ENCODE measurements around the gene RALGDS. TPM values are rescaled to one million over a fixed set of nuclear protein-coding genes. Genes with fewer than 3 reads are reported as not detected.

The RALGDS gene
- total and polyA plus RNA-seq, 2 of the 13 experiments (the other 11 are each of a cell fraction or from before 2014, with no cell fraction given), result 12.9 to 25.5 TPM

DNA sequence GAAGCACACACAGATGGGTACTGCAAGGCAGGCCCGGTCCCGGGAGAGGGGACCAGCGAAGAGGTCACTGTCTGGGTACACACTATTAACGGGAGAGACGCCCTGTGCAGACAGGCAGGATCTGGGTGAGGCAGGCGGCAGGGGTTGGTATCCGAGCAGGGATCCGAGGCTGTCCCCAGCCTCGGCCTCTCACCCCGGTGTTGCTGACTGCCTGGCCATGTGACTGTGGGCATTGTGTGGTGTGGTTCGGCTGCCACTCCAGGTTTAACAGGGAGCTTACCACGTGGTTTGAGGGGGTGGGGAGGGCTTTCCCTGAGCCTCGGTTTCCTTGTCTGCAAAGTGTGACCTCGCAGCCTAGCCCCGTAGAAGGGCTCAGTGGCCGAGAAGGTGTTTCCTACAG is 11.1 kb upstream of the RALGDS start:
- CTCF ChIA-PET (ENCODE audit: low intra/inter-chr PET ratio, low total read pairs), result no interaction called here
- DNase-seq (ENCODE audit: low spot score), result no peak
- H3K4me3 ChIP-seq (replicated peaks in 1 of 3; ENCODE audit: insufficient read depth in 1 of 3, low read depth in 2 of 3, low read length in 3 of 3), result no peak overlapping the region
- no peak for ATAC-seq
- H3K27me3 ChIP-seq (ENCODE audit: control insufficient read depth in 1 of 2, insufficient read depth in 2 of 2, low read length in 2 of 2), result no peaks in the 10 kb centered on the region
- 87% methylated on average over 8 of the region's 16 CpGs for WGBS (ENCODE audit: low lambda C conversion rate)
- H3K36me3 ChIP-seq (replicated peaks in 1 of 2; ENCODE audit: control insufficient read depth in 1 of 2, insufficient read depth in 2 of 2, low read length in 2 of 2), result no peaks in the 10 kb centered on the region; a peak in 1 of 5 replicates
- POLR2A ChIA-PET, result interaction anchor here (1.5 to 2.4 kb wide), 3 partner anchors 17 to 102 kb away, joined by 3 to 9 read pairs (median 9); partner anchors contain the start of gene GTF3C5
- BruUV-seq (replicated peaks), result no TSS peak
- H3K9me3 ChIP-seq (ENCODE audit: low read length), result no peaks in the 10 kb centered on the region
- no peak overlapping the region for H3K4me2 ChIP-seq (ENCODE audit: low read depth, low read length)
- H3K79me2 ChIP-seq (ENCODE audit: insufficient read depth, low read length), result peaks cover 11% of the 10 kb centered on the region
- intact Hi-C loops (cut with micrococcal nuclease; ENCODE audit: unreplicated experiment), result no loop called here
- FAIRE-seq, result no peak
- H3K9ac ChIP-seq (ENCODE audit: insufficient read depth, low read depth, low read length), result no peak overlapping the region; the same call in 1 of the 2 replicates
- H4K20me1 ChIP-seq (ENCODE audit: insufficient read depth, low read length), result no peaks in the 10 kb centered on the region
- peaks cover 31% of the 10 kb centered on the region for H3K4me1 ChIP-seq (ENCODE audit: insufficient read depth, low read length)
- TF ChIP-seq PAF1 (CRISPR knock-in tag; IDR thresholded peaks at IDR 0.05) (no peak), ESRRA (CRISPR knock-in tag; IDR thresholded peaks at IDR 0.05; ENCODE audit: low read depth) (no peak), JUN (CRISPR knock-in tag; IDR thresholded peaks at IDR 0.05) (no peak), NFKBIZ (CRISPR knock-in tag; IDR thresholded peaks at IDR 0.05) (no peak), PHF21A (CRISPR knock-in tag; IDR thresholded peaks at IDR 0.05) (no peak), ZNF891 (CRISPR knock-in tag; IDR thresholded peaks at IDR 0.05) (no peak), TOPORS (CRISPR knock-in tag; IDR thresholded peaks at IDR 0.05) (no peak), ZNF101 (CRISPR knock-in tag; IDR thresholded peaks at IDR 0.05; ENCODE audit: borderline replicate concordance, low read depth) (no peak), NONO (IDR thresholded peaks at IDR 0.05) (no peak), NONO (CRISPR knock-in tag; conservative IDR thresholded peaks at IDR 0.05) (no peak), HES4 (CRISPR knock-in tag; IDR thresholded peaks at IDR 0.05; ENCODE audit: borderline replicate concordance) (no peak), YEATS2 (CRISPR knock-in tag; IDR thresholded peaks at IDR 0.05; ENCODE audit: borderline replicate concordance) (no peak), RFX3 (CRISPR knock-in tag; IDR thresholded peaks at IDR 0.05) (no peak)
- TF ChIP-seq, protein P1, sequence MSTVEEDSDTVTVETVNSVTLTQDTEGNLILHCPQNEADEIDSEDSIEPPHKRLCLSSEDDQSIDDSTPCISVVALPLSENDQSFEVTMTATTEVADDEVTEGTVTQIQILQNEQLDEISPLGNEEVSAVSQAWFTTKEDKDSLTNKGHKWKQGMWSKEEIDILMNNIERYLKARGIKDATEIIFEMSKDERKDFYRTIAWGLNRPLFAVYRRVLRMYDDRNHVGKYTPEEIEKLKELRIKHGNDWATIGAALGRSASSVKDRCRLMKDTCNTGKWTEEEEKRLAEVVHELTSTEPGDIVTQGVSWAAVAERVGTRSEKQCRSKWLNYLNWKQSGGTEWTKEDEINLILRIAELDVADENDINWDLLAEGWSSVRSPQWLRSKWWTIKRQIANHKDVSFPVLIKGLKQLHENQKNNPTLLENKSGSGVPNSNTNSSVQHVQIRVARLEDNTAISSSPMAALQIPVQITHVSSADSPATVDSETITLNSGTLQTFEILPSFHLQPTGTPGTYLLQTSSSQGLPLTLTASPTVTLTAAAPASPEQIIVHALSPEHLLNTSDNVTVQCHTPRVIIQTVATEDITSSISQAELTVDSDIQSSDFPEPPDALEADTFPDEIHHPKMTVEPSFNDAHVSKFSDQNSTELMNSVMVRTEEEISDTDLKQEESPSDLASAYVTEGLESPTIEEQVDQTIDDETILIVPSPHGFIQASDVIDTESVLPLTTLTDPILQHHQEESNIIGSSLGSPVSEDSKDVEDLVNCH (CRISPR knock-in tag; IDR thresholded peaks at IDR 0.05), result no peak
- TF ChIP-seq, protein P2, sequence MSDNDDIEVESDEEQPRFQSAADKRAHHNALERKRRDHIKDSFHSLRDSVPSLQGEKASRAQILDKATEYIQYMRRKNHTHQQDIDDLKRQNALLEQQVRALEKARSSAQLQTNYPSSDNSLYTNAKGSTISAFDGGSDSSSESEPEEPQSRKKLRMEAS (IDR thresholded peaks at IDR 0.05), result no peak
- TF ChIP-seq, protein P3, sequence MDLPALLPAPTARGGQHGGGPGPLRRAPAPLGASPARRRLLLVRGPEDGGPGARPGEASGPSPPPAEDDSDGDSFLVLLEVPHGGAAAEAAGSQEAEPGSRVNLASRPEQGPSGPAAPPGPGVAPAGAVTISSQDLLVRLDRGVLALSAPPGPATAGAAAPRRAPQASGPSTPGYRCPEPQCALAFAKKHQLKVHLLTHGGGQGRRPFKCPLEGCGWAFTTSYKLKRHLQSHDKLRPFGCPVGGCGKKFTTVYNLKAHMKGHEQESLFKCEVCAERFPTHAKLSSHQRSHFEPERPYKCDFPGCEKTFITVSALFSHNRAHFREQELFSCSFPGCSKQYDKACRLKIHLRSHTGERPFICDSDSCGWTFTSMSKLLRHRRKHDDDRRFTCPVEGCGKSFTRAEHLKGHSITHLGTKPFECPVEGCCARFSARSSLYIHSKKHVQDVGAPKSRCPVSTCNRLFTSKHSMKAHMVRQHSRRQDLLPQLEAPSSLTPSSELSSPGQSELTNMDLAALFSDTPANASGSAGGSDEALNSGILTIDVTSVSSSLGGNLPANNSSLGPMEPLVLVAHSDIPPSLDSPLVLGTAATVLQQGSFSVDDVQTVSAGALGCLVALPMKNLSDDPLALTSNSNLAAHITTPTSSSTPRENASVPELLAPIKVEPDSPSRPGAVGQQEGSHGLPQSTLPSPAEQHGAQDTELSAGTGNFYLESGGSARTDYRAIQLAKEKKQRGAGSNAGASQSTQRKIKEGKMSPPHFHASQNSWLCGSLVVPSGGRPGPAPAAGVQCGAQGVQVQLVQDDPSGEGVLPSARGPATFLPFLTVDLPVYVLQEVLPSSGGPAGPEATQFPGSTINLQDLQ (CRISPR knock-in tag; IDR thresholded peaks at IDR 0.05), result no peak
- TF ChIP-seq, protein P4, sequence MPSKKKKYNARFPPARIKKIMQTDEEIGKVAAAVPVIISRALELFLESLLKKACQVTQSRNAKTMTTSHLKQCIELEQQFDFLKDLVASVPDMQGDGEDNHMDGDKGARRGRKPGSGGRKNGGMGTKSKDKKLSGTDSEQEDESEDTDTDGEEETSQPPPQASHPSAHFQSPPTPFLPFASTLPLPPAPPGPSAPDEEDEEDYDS (CRISPR knock-in tag; IDR thresholded peaks at IDR 0.05), result no peak
- H3K27ac ChIP-seq (ENCODE audit: extremely low read length, insufficient read depth, low read length), result no peak overlapping the region
- no peak overlapping the region for H2AFZ ChIP-seq (ENCODE audit: low read length)
- in situ Hi-C loops (cut with HindIII; ENCODE audit: extremely low pct_ligation_motif_present, low pct_unique_long_range_greater_than_20kb), result no loop called here
